ENCODE data around the gene DENND2A. TPM values are rescaled to one million over a fixed set of nuclear protein-coding genes. Genes with fewer than 3 reads are reported as not detected.
"Not testable (repeated sequence)": the region's sequence is repeated elsewhere in the genome, so short reads cannot be mapped to it uniquely, and the experiment has no call there.

DENND2A gene
- total RNA-seq, 1 donor from 2014 or later: 25.4 TPM

- no peak overlapping the region for H3K27ac Mint-ChIP-seq
- no peak for DNase-seq (ENCODE audit: extremely low spot score, unreplicated experiment)
- peaks cover 21% of the 10 kb centered on the region for H3K36me3 Mint-ChIP-seq
- peaks cover 18% of the 10 kb centered on the region for H3K4me1 Mint-ChIP-seq (ENCODE audit: unreplicated experiment)
- H3K27me3 Mint-ChIP-seq: no peaks in the 10 kb centered on the region
- H3K9me3 Mint-ChIP-seq: no peaks in the 10 kb centered on the region
- H3K4me3 Mint-ChIP-seq: no peak overlapping the region
- no peak for TF ChIP-seq CTCF (conservative IDR thresholded peaks at IDR 0.05)
Measured at GRCh38 chr7:140562926-140563481, 77.6 kb downstream of the DENND2A start.

GRCh38 chr7:140559410-140559809, 81.2 kb downstream of the DENND2A start:
- Mint-ChIP-seq H3K27ac (no peak overlapping the region), H3K4me3 (no peak overlapping the region), H3K9me3 (no peaks in the 10 kb centered on the region), H3K36me3 (peaks cover 14% of the 10 kb centered on the region), H3K27me3 (no peaks in the 10 kb centered on the region), H3K4me1 (ENCODE audit: unreplicated experiment) (peaks cover 10% of the 10 kb centered on the region)
- no peak for TF ChIP-seq CTCF (conservative IDR thresholded peaks at IDR 0.05)
- DNase-seq (ENCODE audit: extremely low spot score, unreplicated experiment): no peak

- peaks cover 13% of the 10 kb centered on the region for H3K36me3 Mint-ChIP-seq
- H3K27ac Mint-ChIP-seq: no peak overlapping the region
- TF ChIP-seq CTCF (conservative IDR thresholded peaks at IDR 0.05): no peak
- no peaks in the 10 kb centered on the region for H3K27me3 Mint-ChIP-seq
- peaks cover 5% of the 10 kb centered on the region for H3K4me1 Mint-ChIP-seq (ENCODE audit: unreplicated experiment)
- DNase-seq (ENCODE audit: extremely low spot score, unreplicated experiment): no peak
- H3K4me3 Mint-ChIP-seq: no peak overlapping the region
- H3K9me3 Mint-ChIP-seq: no peaks in the 10 kb centered on the region
Measured at GRCh38 chr7:140557809-140558518, 82.6 kb downstream of the DENND2A start.

- no peaks in the 10 kb centered on the region for H3K4me1 Mint-ChIP-seq (ENCODE audit: unreplicated experiment)
- H3K4me3 Mint-ChIP-seq: no peak overlapping the region
- H3K27ac Mint-ChIP-seq: no peak overlapping the region
- peaks cover 8% of the 10 kb centered on the region for H3K36me3 Mint-ChIP-seq
- no peak for DNase-seq (ENCODE audit: extremely low spot score, unreplicated experiment)
- no peaks in the 10 kb centered on the region for H3K27me3 Mint-ChIP-seq
- no peaks in the 10 kb centered on the region for H3K9me3 Mint-ChIP-seq
- TF ChIP-seq CTCF (conservative IDR thresholded peaks at IDR 0.05): no peak
Measured at GRCh38 chr7:140557069-140557468, 83.5 kb downstream of the DENND2A start.

GRCh38 chr7:140553236-140553635, 87.4 kb downstream of the DENND2A start:
- DNase-seq (ENCODE audit: extremely low spot score, unreplicated experiment); H3K9me3 Mint-ChIP-seq; H3K4me1 Mint-ChIP-seq (ENCODE audit: unreplicated experiment); H3K4me3 Mint-ChIP-seq; H3K27me3 Mint-ChIP-seq: not testable (repeated sequence)
- Mint-ChIP-seq H3K27ac (peak overlapping the region; percentile 15), H3K36me3 (peaks cover 11% of the 10 kb centered on the region)

GRCh38 chr7:140552240-140552679, 88.4 kb downstream of the DENND2A start:
- Mint-ChIP-seq H3K27me3 (no peaks in the 10 kb centered on the region), H3K4me3 (no peak overlapping the region), H3K4me1 (ENCODE audit: unreplicated experiment) (peaks cover 4% of the 10 kb centered on the region), H3K36me3 (peaks cover 6% of the 10 kb centered on the region), H3K27ac (no peak overlapping the region), H3K9me3 (no peaks in the 10 kb centered on the region)
- DNase-seq (ENCODE audit: extremely low spot score, unreplicated experiment): no peak
- TF ChIP-seq CTCF (conservative IDR thresholded peaks at IDR 0.05): no peak
